H1 (cell line): ENCODE data around the gene GLIPR2. TPM values are rescaled to one million over a fixed set of nuclear protein-coding genes. Genes with fewer than 3 reads are reported as not detected.

ENCODE experiments used
- CTCF ChIP-seq, 3 experiments: IDR thresholded peaks; 1 replicate in 2 of 3; 2 replicates in 1 of 3; pipeline versions ENCODE4 v1.5.1 to v1.6.1; 2011; ENCODE audit warnings: low read length in 3 of 3, mild to moderate bottlenecking in 3 of 3, inconsistent platforms in 2 of 3, low read depth in 1 of 3, moderate library complexity in 1 of 3; ENCODE audit not compliant: insufficient read depth in 1 of 3; ENCODE audit errors: control extremely low read depth in 1 of 3
- HDAC2 ChIP-seq, 2 experiments: fragments of 300-600 bp in 1 of 2; sonication (generic) in 1 of 2; IDR thresholded peaks; 2 replicates each; pipeline ENCODE4 v1.6.1; 2011 to 2012; ENCODE audit warnings: low read depth in 2 of 2, low read length in 2 of 2, mild to moderate bottlenecking in 2 of 2, moderate library complexity in 2 of 2, borderline replicate concordance in 1 of 2, inconsistent platforms in 1 of 2
- RNF2 ChIP-seq: fragments of 200-900, 300-1000 bp; sonication (generic); IDR thresholded peaks from 2 replicates; pipeline ENCODE4 v1.7.1; 2016; ENCODE audit warnings: borderline replicate concordance, low read depth, mild to moderate bottlenecking, antibody characterized with exemption, low read length; ENCODE audit not compliant: poor library complexity, severe bottlenecking; ENCODE audit errors: missing control alignments
- SIX5 ChIP-seq: IDR thresholded peaks from 2 replicates; pipeline ENCODE4 v1.6.1; 2011; ENCODE audit warnings: mild to moderate bottlenecking, low read depth, low read length
- ZNF274 ChIP-seq: IDR thresholded peaks from 2 replicates; pipeline ENCODE4 v1.7.0; 2012; ENCODE audit warnings: low read length, borderline replicate concordance; ENCODE audit errors: extremely low read depth
- polyA plus RNA-seq, 7 experiments: library from polyadenylated mRNA; depleted of rRNA in 3 of 7; stranded (reverse) in 5 of 7; unstranded in 2 of 7; fragments of >200 nt in 5 of 7; fragments of 200-250 nt in 2 of 7; gene quantifications; 1 replicate in 5 of 7; 2 replicates in 1 of 7; 4 replicates in 1 of 7; pipeline versions ENCODE4 v1.2.1 to v1.2.3, GENCODE V29; 2011 to 2013; ENCODE audit warnings: missing spikeins in 2 of 7, mixed read lengths in 2 of 7
- total RNA-seq: library from RNA; stranded (reverse); fragmentation: NEBNext Ultra II Directional; extraction: Animal tissue kit (Norgen Biotek cat#: 25700); gene quantifications from 2 replicates; pipeline ENCODE4 v1.2.1, GENCODE V29; 2021

Gene GLIPR2
- total and polyA plus RNA-seq, 2 of the 8 experiments (the other 6 are each of a cell fraction or from before 2014, with no cell fraction given) = 7.9 to 12.0 TPM

- no peak for TF ChIP-seq RNF2
- TF ChIP-seq CTCF (IDR thresholded peaks at IDR 0.05; ENCODE audit: control extremely low read depth in 1 of 3, insufficient read depth in 1 of 3, low read depth in 1 of 3, low read length in 3 of 3) = no peak
- TF ChIP-seq SIX5 = no peak
- TF ChIP-seq ZNF274 = no peak
- TF ChIP-seq HDAC2 (IDR thresholded peaks at IDR 0.05; ENCODE audit: borderline replicate concordance in 1 of 2, low read depth in 2 of 2, low read length in 2 of 2) = no peak
These were observed 2.0 kb downstream of the GLIPR2 start (continued) for GRCh38 chr9:36138496-36138895.
